ENCODE data around the gene ADCYAP1R1.

The ADCYAP1R1 gene

DNA sequence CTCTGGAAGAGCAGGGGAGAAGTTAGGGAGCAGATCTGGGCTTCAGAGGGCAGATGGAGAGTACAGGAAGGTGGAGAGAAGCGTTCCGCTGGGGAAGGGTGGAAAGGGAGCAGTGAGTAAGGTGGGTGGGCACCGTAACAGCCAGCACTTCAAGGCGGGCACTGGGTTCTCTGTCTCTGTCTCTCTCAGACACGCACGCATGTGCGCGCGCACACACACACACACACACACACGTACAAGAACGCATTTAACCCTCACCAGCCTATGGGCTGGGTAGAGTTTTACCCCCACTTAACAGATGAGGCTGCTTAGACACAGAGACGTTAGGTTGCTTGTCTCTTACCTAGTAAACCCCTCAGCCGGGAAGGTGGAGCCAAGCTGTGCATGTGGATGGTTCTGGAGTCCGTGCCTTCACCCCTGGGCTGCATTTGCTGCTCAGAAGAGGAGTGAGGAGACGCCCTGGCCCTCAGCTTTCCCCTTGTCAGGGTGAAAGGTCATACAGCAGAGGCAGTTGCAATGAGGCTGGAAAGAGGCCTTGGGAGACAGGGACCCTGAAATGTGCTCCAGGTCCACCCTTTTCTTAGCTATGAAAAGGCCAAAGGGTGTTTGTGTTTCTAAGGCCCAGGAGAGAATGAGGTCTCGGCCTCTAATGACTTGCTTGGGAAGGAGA is 16.0 kb downstream of the ADCYAP1R1 start:
- Histone ChIP-seq H3K4me1 (ENCODE audit: control insufficient read depth in 1 of 2, insufficient read depth in 1 of 2, low read depth in 1 of 2, low read length in 1 of 2) (no peaks in the 10 kb centered on the region), H3K27me3 (no peaks in the 10 kb centered on the region), H3K4me3 (ENCODE audit: low read depth in 1 of 2, low read length in 1 of 2) (no peak overlapping the region), H3K27ac (no peak overlapping the region), H3K9me3 (no peaks in the 10 kb centered on the region), H3K36me3 (no peaks in the 10 kb centered on the region)
- TF ChIP-seq, protein P1, sequence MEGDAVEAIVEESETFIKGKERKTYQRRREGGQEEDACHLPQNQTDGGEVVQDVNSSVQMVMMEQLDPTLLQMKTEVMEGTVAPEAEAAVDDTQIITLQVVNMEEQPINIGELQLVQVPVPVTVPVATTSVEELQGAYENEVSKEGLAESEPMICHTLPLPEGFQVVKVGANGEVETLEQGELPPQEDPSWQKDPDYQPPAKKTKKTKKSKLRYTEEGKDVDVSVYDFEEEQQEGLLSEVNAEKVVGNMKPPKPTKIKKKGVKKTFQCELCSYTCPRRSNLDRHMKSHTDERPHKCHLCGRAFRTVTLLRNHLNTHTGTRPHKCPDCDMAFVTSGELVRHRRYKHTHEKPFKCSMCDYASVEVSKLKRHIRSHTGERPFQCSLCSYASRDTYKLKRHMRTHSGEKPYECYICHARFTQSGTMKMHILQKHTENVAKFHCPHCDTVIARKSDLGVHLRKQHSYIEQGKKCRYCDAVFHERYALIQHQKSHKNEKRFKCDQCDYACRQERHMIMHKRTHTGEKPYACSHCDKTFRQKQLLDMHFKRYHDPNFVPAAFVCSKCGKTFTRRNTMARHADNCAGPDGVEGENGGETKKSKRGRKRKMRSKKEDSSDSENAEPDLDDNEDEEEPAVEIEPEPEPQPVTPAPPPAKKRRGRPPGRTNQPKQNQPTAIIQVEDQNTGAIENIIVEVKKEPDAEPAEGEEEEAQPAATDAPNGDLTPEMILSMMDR (IDR thresholded peaks at IDR 0.05): no peak

DNA sequence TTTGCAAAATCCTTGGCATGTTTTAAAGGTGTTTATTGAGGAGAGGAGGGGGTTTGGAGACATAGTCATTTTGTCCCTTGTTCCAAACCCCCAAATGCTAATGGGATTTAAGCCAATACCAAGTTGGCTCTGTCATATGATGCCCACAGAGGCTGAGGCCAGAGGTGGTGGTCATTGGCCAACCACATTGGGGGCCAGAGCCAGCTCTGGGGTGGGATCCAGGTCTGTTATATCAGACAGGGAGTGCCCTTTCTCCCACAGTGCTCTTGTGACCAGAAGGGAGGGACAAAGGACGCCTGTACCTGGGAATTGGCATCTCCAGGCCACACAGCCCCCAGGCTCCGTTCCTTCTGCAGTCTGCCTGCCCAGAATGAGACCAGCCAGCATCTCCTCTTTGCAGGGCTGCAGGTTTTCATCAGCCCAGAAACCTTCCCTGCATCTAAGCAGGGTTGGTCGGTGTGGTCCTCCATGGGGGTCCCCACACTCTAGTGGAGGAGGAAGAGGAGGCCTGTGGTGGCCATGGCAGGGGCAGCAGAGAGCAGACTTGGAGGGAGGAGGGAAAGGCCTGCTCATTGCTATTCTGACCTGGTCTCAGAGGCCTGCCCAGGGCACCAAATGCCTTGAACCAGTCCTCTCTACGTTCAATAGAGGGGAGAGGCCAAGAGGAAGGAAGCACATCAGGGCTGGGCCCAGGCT is 17.9 kb downstream of the ADCYAP1R1 start:
- H3K36me3 ChIP-seq: no peaks in the 10 kb centered on the region
- no peaks in the 10 kb centered on the region for H3K4me1 ChIP-seq (ENCODE audit: control insufficient read depth in 1 of 2, insufficient read depth in 1 of 2, low read depth in 1 of 2, low read length in 1 of 2)
- H3K27ac ChIP-seq: no peak overlapping the region
- no peak overlapping the region for H3K4me3 ChIP-seq (ENCODE audit: low read depth in 1 of 2, low read length in 1 of 2)
- H3K27me3 ChIP-seq: no peaks in the 10 kb centered on the region
- H3K9me3 ChIP-seq: no peaks in the 10 kb centered on the region
- TF ChIP-seq, protein P1 (IDR thresholded peaks at IDR 0.05): no peak

DNA sequence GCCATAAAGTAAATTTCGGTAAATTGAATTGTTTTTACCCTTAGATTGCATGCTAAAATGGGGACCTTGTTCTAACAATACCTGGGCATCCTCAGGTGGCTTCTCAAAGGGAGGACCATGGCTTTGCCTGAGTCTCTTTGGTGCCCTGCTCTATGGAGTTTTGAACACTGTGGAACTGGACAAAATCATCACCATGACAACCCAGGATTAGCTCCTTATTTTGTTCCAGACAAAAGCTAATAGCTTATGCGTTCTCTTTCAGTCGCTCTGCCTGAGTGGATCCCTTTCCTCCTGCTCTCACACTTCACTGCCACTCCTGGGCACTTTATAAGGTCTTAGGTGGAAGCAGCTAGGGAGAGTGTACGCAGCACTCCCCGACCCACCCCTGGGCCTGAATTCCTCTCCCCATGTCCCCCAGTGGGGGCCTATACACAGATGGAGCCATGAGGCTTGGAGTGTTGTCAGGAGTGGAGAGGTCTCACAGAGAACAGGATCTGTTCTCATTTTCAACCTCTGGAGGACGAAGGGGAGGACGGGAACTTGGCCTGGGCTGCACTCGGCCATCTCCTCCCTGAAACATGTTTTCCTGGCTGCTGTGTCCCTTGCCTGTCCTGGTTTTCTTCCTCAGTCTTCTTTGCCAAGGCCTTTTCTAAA is 19.0 kb downstream of the ADCYAP1R1 start:
- Histone ChIP-seq H3K36me3 (no peaks in the 10 kb centered on the region), H3K4me1 (ENCODE audit: control insufficient read depth in 1 of 2, insufficient read depth in 1 of 2, low read depth in 1 of 2, low read length in 1 of 2) (no peaks in the 10 kb centered on the region), H3K9me3 (no peaks in the 10 kb centered on the region), H3K4me3 (ENCODE audit: low read depth in 1 of 2, low read length in 1 of 2) (no peak overlapping the region), H3K27ac (no peak overlapping the region), H3K27me3 (no peaks in the 10 kb centered on the region)
- TF ChIP-seq, protein P1 (IDR thresholded peaks at IDR 0.05): no peak

DNA sequence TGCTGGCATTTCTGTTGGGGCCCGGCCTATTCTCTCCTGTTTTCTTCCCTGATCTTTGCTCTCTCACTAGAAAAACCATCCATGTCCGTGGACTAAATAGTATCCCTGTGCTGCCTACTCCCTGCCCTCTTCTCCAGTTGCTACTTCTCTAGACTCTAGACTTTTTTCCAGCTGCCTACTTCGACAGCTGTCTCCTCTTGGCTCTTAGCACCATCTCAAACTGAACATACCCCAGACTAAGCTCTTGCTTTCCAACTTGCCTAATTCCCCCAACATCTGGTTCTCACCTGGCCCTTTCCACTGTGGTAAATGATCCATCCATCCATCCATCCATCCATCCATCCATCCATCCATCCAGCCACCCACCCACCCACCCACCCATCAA is 19.5 kb downstream of the ADCYAP1R1 start:
- Histone ChIP-seq H3K36me3 (no peaks in the 10 kb centered on the region), H3K27me3 (no peaks in the 10 kb centered on the region), H3K4me3 (ENCODE audit: low read depth in 1 of 2, low read length in 1 of 2) (no peak overlapping the region), H3K27ac (no peak overlapping the region), H3K4me1 (ENCODE audit: control insufficient read depth in 1 of 2, insufficient read depth in 1 of 2, low read depth in 1 of 2, low read length in 1 of 2) (no peaks in the 10 kb centered on the region), H3K9me3 (no peaks in the 10 kb centered on the region)
- TF ChIP-seq, protein P1 (IDR thresholded peaks at IDR 0.05): no peak

DNA sequence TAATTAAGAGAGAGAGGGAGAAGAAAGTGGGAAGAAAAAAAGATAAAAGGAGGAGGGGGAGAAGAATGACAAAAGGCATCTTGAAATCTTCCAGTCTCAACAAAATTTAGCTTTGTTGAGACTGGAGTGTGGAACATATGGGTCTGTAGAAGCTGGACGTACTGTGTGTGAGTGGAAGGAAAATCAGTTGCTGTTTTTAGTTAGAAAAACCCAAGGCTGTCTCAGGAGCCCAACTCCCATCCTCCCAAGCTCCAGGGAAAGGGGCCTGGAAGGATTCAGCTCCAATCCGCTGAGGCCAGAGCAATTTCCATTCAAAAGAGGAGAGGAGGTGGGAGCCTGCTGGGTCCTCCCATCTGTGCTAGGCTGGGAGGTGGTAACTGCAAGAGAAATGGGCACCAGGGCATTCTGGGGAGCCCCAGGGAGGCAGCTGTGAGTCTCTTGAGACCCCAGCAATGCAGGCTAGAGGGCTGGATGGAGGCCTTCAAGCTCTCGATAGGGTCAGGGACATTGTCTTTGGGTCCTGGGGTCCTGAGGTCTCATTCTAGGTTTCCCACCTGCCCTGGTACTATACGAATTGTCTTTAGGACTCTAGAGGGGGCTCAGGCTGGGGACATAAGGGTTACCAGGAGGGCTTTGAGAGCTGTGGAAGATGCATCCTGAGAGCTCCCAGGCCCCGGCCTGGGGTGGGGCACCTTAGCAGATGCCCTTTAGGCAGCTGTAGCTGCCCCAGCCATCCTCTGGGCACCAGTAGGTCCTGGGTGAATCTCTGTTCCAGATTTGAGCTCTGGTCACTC is 21.4 kb downstream of the ADCYAP1R1 start:
- Histone ChIP-seq H3K4me1 (ENCODE audit: control insufficient read depth in 1 of 2, insufficient read depth in 1 of 2, low read depth in 1 of 2, low read length in 1 of 2) (no peaks in the 10 kb centered on the region), H3K27ac (no peak overlapping the region), H3K27me3 (no peaks in the 10 kb centered on the region), H3K36me3 (no peaks in the 10 kb centered on the region), H3K9me3 (no peaks in the 10 kb centered on the region), H3K4me3 (ENCODE audit: low read depth in 1 of 2, low read length in 1 of 2) (no peak overlapping the region)
- TF ChIP-seq, protein P1 (IDR thresholded peaks at IDR 0.05): no peak

All from neutrophil (primary cell).